ENCODE results near the gene P4HA1.

DNA sequence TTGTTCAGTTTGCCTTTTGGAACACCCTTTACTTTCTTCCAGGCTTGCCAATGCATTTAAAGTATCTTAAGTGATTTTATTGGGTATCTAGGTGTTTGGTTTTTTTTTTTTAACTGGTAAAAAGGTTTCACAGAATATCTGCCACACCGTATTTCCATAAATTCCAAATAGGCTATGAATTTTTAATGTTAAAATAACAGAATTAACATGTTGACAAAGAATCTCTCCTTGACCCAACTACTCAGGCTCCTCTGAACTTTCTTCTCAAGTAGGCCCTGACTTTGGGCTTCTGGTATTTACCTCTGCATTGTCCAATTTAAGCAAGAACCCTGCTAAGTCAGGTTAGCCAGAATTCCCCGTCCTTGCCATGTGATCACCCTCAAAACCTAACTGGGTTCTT, 80.9 kb downstream of the P4HA1 start:
- TF ChIP-seq, protein P1, sequence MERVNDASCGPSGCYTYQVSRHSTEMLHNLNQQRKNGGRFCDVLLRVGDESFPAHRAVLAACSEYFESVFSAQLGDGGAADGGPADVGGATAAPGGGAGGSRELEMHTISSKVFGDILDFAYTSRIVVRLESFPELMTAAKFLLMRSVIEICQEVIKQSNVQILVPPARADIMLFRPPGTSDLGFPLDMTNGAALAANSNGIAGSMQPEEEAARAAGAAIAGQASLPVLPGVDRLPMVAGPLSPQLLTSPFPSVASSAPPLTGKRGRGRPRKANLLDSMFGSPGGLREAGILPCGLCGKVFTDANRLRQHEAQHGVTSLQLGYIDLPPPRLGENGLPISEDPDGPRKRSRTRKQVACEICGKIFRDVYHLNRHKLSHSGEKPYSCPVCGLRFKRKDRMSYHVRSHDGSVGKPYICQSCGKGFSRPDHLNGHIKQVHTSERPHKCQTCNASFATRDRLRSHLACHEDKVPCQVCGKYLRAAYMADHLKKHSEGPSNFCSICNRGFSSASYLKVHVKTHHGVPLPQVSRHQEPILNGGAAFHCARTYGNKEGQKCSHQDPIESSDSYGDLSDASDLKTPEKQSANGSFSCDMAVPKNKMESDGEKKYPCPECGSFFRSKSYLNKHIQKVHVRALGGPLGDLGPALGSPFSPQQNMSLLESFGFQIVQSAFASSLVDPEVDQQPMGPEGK (CRISPR knock-in tag; IDR thresholded peaks at IDR 0.05; ENCODE audit: borderline replicate concordance), result no peak
- TF ChIP-seq ARNTL (CRISPR knock-in tag; IDR thresholded peaks at IDR 0.05; ENCODE audit: borderline replicate concordance, low read depth) (no peak), ESRRG (CRISPR knock-in tag; IDR thresholded peaks at IDR 0.05) (no peak), CSDC2 (CRISPR knock-in tag; IDR thresholded peaks at IDR 0.05) (no peak), PPARA (CRISPR knock-in tag; IDR thresholded peaks at IDR 0.05; ENCODE audit: borderline replicate concordance) (no peak), BACH2 (CRISPR knock-in tag; IDR thresholded peaks at IDR 0.05; ENCODE audit: borderline replicate concordance) (no peak), OSR1 (CRISPR knock-in tag; IDR thresholded peaks at IDR 0.05) (no peak), ZFP3 (CRISPR knock-in tag; IDR thresholded peaks at IDR 0.05) (no peak), RARB (CRISPR knock-in tag; IDR thresholded peaks at IDR 0.05) (no peak)

All from SK-N-SH treated with all-trans-retinoic acid at 6 μM for 48 hours (cell line).